Ishikawa (cell line): ENCODE measurements around the gene PRKN.

ENCODE experiments used
- CREB1 ChIP-seq: IDR thresholded peaks from 2 replicates; pipeline ENCODE4 v1.6.1; 2012; ENCODE audit warnings: low read depth
- EP300 ChIP-seq: IDR thresholded peaks from 2 replicates; pipeline ENCODE4 v1.6.1; 2012; ENCODE audit warnings: borderline replicate concordance
- FOXM1 ChIP-seq: IDR thresholded peaks from 2 replicates; pipeline ENCODE4 v1.6.1; 2012; ENCODE audit warnings: low read depth, borderline replicate concordance
- MAX ChIP-seq: IDR thresholded peaks from 2 replicates; pipeline ENCODE4 v1.6.1; 2012
- NFIC ChIP-seq: IDR thresholded peaks from 2 replicates; pipeline ENCODE4 v1.6.1; 2012
- RAD21 ChIP-seq: IDR thresholded peaks from 2 replicates; pipeline ENCODE4 v1.6.1; 2012; ENCODE audit warnings: low read depth
- REST ChIP-seq: IDR thresholded peaks from 2 replicates; pipeline ENCODE4 v1.6.1; 2012; ENCODE audit warnings: low read depth, mild to moderate bottlenecking
- TAF1 ChIP-seq: IDR thresholded peaks from 2 replicates; pipeline ENCODE4 v1.6.1; 2012; ENCODE audit warnings: low read depth, mild to moderate bottlenecking
- TEAD4 ChIP-seq: IDR thresholded peaks from 2 replicates; pipeline ENCODE4 v1.6.1; 2012
- USF1 ChIP-seq: IDR thresholded peaks from 2 replicates; pipeline ENCODE4 v1.6.1; 2012
- YY1 ChIP-seq: IDR thresholded peaks from 2 replicates; pipeline ENCODE4 v1.6.1; 2012; ENCODE audit warnings: low read depth

GRCh38 chr6:161313940-161314509, 1413.5 kb downstream of the PRKN start:
- no peak for TF ChIP-seq EP300
- no peak for TF ChIP-seq CREB1
- TF ChIP-seq YY1 = no peak
- no peak for TF ChIP-seq RAD21
- TF ChIP-seq MAX = no peak
- TF ChIP-seq TAF1 = no peak
- TF ChIP-seq NFIC = no peak
- TF ChIP-seq TEAD4 = no peak
- no peak for TF ChIP-seq USF1
- no peak for TF ChIP-seq FOXM1
- no peak for TF ChIP-seq REST
